ENCODE data around the gene CWC15.

The CWC15 gene

DNA sequence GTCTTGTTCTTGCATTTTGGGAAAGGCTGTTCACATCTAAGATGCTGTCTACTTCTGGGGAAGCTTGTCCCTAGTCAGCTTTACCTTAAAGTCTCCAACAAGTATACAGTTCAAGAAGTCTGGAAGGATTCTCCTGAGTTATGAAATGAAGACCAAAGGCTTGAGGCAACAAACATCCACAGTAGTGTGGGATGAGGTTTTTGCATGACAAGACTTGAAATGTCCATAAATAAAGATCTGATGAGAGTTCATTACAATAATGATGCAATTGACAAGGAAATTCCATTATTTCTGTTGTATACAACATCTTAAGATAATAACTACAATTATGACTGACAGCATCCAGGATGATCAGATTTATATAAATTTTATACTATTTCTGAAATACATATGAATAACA is 30.4 kb upstream of the CWC15 start:
- Histone ChIP-seq H3K27ac (no peak overlapping the region), H3K4me3 (ENCODE audit: low read depth, low read length) (no peak overlapping the region), H3K36me3 (replicated peaks) (no peaks in the 10 kb centered on the region), H3K27me3 (replicated peaks) (no peaks in the 10 kb centered on the region)
- DNase-seq = no peak
- TF ChIP-seq, protein P1, sequence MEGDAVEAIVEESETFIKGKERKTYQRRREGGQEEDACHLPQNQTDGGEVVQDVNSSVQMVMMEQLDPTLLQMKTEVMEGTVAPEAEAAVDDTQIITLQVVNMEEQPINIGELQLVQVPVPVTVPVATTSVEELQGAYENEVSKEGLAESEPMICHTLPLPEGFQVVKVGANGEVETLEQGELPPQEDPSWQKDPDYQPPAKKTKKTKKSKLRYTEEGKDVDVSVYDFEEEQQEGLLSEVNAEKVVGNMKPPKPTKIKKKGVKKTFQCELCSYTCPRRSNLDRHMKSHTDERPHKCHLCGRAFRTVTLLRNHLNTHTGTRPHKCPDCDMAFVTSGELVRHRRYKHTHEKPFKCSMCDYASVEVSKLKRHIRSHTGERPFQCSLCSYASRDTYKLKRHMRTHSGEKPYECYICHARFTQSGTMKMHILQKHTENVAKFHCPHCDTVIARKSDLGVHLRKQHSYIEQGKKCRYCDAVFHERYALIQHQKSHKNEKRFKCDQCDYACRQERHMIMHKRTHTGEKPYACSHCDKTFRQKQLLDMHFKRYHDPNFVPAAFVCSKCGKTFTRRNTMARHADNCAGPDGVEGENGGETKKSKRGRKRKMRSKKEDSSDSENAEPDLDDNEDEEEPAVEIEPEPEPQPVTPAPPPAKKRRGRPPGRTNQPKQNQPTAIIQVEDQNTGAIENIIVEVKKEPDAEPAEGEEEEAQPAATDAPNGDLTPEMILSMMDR (IDR thresholded peaks at IDR 0.05; ENCODE audit: low read depth, low read length, missing control alignments) = no peak
- in situ Hi-C loops (cut with HindIII; ENCODE audit: low pct_ligation_motif_present, low sequenced_read_pairs) = no loop called here

DNA sequence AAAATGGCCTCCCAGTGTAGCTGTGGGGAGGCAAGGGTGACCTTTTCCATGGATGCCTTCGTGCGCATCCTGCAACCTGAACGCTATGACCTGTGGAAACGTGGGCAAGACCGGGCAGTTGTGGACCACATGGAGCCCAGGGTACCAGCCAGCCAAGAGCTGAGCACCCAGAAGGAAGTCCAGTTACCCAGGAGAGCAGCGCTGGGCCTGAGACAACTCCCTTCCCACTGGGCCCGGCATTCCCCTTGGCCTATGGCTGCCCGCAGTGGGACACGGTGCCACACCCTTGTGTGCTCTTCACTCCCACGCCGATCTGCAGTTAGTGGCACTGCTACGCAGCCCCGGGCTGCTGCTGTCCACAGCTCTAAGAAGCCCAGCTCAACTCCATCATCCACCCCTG is 24.9 kb upstream of the CWC15 start:
- H3K27ac ChIP-seq = no peak overlapping the region
- no peaks in the 10 kb centered on the region for H3K36me3 ChIP-seq (replicated peaks)
- no peak overlapping the region for H3K4me3 ChIP-seq (ENCODE audit: low read depth, low read length)
- no peak for DNase-seq
- in situ Hi-C loops (cut with HindIII; ENCODE audit: low pct_ligation_motif_present, low sequenced_read_pairs) = no loop called here
- no peaks in the 10 kb centered on the region for H3K27me3 ChIP-seq (replicated peaks)
- TF ChIP-seq, protein P1 (IDR thresholded peaks at IDR 0.05; ENCODE audit: low read depth, low read length, missing control alignments) = no peak

DNA sequence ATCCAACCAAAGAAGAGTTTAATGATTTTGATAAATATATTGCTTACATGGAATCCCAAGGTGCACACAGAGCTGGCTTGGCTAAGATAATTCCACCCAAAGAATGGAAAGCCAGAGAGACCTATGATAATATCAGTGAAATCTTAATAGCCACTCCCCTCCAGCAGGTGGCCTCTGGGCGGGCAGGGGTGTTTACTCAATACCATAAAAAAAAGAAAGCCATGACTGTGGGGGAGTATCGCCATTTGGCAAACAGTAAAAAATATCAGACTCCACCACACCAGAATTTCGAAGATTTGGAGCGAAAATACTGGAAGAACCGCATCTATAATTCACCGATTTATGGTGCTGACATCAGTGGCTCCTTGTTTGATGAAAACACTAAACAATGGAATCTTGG is 24.1 kb upstream of the CWC15 start:
- DNase-seq = no peak
- H3K27me3 ChIP-seq (replicated peaks) = no peaks in the 10 kb centered on the region
- TF ChIP-seq, protein P1 (IDR thresholded peaks at IDR 0.05; ENCODE audit: low read depth, low read length, missing control alignments) = peak; percentile 46
- no peak overlapping the region for H3K27ac ChIP-seq
- H3K36me3 ChIP-seq (replicated peaks) = no peaks in the 10 kb centered on the region
- in situ Hi-C loops (cut with HindIII; ENCODE audit: low pct_ligation_motif_present, low sequenced_read_pairs) = no loop called here
- no peak overlapping the region for H3K4me3 ChIP-seq (ENCODE audit: low read depth, low read length)

DNA sequence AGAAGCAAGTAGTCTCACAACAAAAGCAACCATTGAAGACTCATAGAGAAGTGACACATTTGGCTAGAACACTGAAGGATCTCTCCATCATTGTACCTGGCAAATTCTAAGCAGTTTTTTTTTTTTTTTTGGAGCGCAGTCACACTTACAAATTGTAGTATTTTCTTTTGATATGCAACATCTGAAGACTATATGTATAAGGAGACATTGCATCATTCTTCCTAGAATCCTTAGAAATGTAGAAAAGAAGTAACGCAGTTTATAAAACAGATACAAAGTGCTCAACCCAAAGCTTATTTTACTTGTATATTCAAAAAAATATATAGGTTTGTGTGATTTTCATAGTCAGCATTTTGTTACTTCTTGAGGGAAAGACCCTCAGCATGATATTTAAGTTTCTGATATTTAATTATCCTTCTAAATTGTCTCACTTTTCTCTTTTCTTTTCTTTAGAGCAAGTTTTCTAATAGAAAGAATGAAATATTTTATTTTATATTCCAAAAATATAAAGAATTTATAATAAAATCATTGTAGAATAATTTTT is 20.1 kb upstream of the CWC15 start:
- TF ChIP-seq, protein P1 (IDR thresholded peaks at IDR 0.05; ENCODE audit: low read depth, low read length, missing control alignments) = no peak

DNA sequence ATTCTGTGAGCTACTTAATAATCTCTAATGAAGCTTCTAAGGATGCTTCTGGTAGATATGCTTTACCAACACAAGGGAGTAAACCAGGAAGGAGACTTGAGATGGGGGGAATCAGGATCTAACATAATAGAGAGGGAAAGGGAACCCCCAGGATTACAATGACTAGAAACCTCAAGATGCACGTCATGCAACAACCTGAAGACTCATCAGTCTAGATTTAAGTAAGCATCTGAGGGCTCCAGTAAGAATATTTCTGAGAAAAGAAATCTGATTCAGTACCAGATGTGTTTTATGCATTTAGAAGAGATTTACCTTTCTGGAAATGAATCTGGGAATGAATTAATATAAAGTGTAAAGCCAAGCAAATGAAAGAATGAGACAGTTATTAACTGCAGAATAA is 15.4 kb upstream of the CWC15 start:
- H3K27ac ChIP-seq = no peak overlapping the region
- no peak overlapping the region for H3K4me3 ChIP-seq (ENCODE audit: low read depth, low read length)
- no peaks in the 10 kb centered on the region for H3K27me3 ChIP-seq (replicated peaks)
- in situ Hi-C loops (cut with HindIII; ENCODE audit: low pct_ligation_motif_present, low sequenced_read_pairs) = no loop called here
- TF ChIP-seq, protein P1 (IDR thresholded peaks at IDR 0.05; ENCODE audit: low read depth, low read length, missing control alignments) = no peak
- H3K36me3 ChIP-seq (replicated peaks) = no peaks in the 10 kb centered on the region
- no peak for DNase-seq

More for the DNA sequence above, 20.1 kb upstream of the CWC15 start:
- in situ Hi-C loops (cut with HindIII; ENCODE audit: low pct_ligation_motif_present, low sequenced_read_pairs) = no loop called here
- H3K4me3 ChIP-seq (ENCODE audit: low read depth, low read length) = no peak overlapping the region
- no peak for DNase-seq
- no peak overlapping the region for H3K27ac ChIP-seq
- H3K27me3 ChIP-seq (replicated peaks) = no peaks in the 10 kb centered on the region
- H3K36me3 ChIP-seq (replicated peaks) = no peaks in the 10 kb centered on the region

DNA sequence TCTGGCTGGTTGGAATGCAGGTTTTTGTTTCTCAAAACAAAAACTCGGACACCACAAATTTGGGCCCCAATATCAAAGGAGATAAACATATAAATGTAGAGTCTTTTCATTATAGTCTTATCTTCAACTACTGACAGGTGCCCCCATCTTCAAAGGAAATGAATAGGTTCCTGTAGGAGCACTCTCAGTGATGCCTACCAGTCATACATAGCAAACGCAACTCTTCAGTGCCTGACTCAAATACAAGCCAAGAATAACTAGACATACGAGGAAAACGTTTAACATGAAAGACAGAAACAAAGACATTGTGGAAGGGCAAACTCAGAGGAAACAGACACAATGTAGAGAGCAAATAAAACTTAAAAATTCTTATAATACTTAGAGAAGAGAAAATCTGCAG is 14.0 kb upstream of the CWC15 start:
- H3K27ac ChIP-seq = no peak overlapping the region
- no peak overlapping the region for H3K4me3 ChIP-seq (ENCODE audit: low read depth, low read length)
- TF ChIP-seq, protein P1 (IDR thresholded peaks at IDR 0.05; ENCODE audit: low read depth, low read length, missing control alignments) = no peak
- in situ Hi-C loops (cut with HindIII; ENCODE audit: low pct_ligation_motif_present, low sequenced_read_pairs) = no loop called here
- no peaks in the 10 kb centered on the region for H3K36me3 ChIP-seq (replicated peaks)
- no peaks in the 10 kb centered on the region for H3K27me3 ChIP-seq (replicated peaks)
- no peak for DNase-seq
